ENCODE results near the gene THNSL1. TPM values are rescaled to one million over a fixed set of nuclear protein-coding genes. Genes with fewer than 3 reads are reported as not detected.

The THNSL1 gene
- total RNA-seq, 1 donor from 2014 or later: 2.0 TPM

DNA sequence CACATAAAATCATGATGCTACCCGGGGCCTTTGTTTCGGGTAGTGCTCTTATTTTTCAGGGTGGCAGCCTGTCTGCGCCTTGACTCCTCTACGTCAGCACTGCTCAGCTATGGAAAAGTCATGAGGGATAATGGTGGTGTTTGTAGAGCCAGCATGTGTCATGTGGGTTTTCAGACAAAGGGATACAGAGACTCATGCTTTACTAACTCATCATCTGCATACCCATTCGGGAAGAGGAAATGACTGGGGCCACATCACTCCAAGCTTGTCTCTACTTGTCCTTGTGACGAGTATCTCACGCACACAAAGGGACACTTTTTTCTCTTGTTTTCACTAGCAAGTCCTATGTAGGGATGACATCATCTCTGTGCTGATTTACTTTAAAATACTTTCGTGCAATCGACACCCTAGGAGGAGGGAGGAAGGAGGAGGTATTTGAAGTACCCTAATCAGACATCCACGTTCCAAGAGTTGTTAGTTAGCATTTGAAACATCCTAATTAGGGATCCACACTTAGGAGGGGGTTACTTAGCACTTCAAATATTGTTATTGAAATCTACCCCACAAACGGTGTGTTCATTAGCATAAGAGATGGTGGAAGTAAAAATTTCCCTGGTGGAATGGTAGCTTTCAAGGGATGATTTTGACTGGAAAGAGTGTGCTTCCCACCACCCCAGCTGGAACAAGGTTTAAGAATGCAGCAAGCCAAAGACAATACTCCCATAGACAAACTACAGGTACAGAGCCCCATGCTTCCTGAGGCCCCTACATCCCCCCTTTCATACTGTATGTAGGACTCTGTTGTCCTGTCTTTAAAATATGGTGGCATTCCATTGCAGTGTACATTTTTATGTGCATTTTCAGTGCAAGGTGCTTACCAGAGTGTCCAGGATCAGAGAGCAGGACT, 52.0 kb downstream of the THNSL1 start:
- no peak for DNase-seq (ENCODE audit: extremely low spot score in 2 of 2)
- Histone ChIP-seq H3K4me3 (no peak overlapping the region), H3K36me3 (no peaks in the 10 kb centered on the region), H3K27ac (no peak overlapping the region), H3K9me3 (no peaks in the 10 kb centered on the region), H3K27me3 (no peaks in the 10 kb centered on the region), H3K4me1 (no peaks in the 10 kb centered on the region)
- intact Hi-C loops (cut with DNase I): no loop called here
- no peak for TF ChIP-seq CTCF (IDR thresholded peaks at IDR 0.05)
- TF ChIP-seq POLR2AphosphoS5 (IDR thresholded peaks at IDR 0.05; ENCODE audit: insufficient read depth in 1 of 2, low read depth in 1 of 2): peak in 1 of 2 donors; percentile 73
- TF ChIP-seq POLR2A (IDR thresholded peaks at IDR 0.05): no peak

DNA sequence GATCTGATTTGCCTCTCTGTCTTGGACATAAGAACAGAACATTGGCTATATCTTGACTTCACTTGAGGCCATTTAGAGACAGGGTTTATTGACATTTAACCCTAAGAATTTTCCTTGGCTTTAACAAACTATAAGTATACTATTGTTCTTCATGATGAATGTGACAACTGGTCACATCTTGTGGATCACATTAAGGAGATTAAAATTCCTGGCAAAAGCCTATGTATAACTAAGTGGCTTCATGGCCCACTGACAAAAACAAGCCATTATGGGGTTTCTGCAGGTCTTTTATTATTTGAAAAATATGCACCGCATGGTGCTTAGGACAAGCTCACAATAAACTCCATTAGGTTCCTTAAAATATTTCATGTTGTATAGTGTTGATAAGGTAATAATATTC, 54.8 kb downstream of the THNSL1 start:
- Histone ChIP-seq H3K4me1 (no peaks in the 10 kb centered on the region), H3K4me3 (no peak overlapping the region), H3K36me3 (no peaks in the 10 kb centered on the region), H3K27ac (no peak overlapping the region), H3K27me3 (no peaks in the 10 kb centered on the region), H3K9me3 (no peaks in the 10 kb centered on the region)
- no peak for DNase-seq (ENCODE audit: extremely low spot score in 2 of 2)
- TF ChIP-seq POLR2AphosphoS5 (IDR thresholded peaks at IDR 0.05; ENCODE audit: insufficient read depth in 1 of 2, low read depth in 1 of 2): no peak
- TF ChIP-seq CTCF (IDR thresholded peaks at IDR 0.05): no peak
- no peak for TF ChIP-seq POLR2A (IDR thresholded peaks at IDR 0.05)
- intact Hi-C loops (cut with DNase I): no loop called here

DNA sequence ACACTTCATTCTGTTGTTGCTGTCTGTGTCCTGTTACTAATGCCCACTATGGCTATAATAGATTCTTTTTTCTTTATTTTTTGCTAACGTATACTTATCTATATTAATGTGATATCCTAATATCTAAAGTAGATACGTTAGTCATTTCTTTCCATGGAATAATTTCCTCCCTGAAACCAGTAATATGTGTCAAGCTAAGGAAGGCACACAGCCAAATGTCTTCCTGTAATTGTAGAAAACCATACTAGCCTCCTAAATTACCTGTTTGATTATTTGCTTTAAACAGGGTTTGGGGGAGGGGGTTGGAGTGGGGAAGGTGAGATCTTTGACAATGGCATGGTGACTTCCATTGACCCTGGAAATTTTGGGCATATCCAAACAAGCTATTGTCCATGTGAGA, 56.4 kb downstream of the THNSL1 start:
- intact Hi-C loops (cut with DNase I): no loop called here
- H3K27ac ChIP-seq: no peak overlapping the region
- H3K9me3 ChIP-seq: no peaks in the 10 kb centered on the region
- TF ChIP-seq POLR2A (IDR thresholded peaks at IDR 0.05) (no peak), CTCF (IDR thresholded peaks at IDR 0.05) (no peak), POLR2AphosphoS5 (IDR thresholded peaks at IDR 0.05; ENCODE audit: insufficient read depth in 1 of 2, low read depth in 1 of 2) (no peak)
- no peaks in the 10 kb centered on the region for H3K36me3 ChIP-seq
- no peak overlapping the region for H3K4me3 ChIP-seq
- DNase-seq (ENCODE audit: extremely low spot score in 2 of 2): no peak
- no peaks in the 10 kb centered on the region for H3K4me1 ChIP-seq
- no peaks in the 10 kb centered on the region for H3K27me3 ChIP-seq

GRCh38 chr10:25075825-25076224, 59.4 kb downstream of the THNSL1 start:
- H3K36me3 ChIP-seq: no peaks in the 10 kb centered on the region
- H3K4me3 ChIP-seq: no peak overlapping the region
- no peaks in the 10 kb centered on the region for H3K4me1 ChIP-seq
- TF ChIP-seq CTCF (IDR thresholded peaks at IDR 0.05) (no peak), POLR2AphosphoS5 (IDR thresholded peaks at IDR 0.05; ENCODE audit: insufficient read depth in 1 of 2, low read depth in 1 of 2) (no peak), POLR2A (IDR thresholded peaks at IDR 0.05) (no peak)
- DNase-seq (ENCODE audit: extremely low spot score in 2 of 2): no peak
- intact Hi-C loops (cut with DNase I): loop anchor here (5.0 kb wide), 1 partner anchor 339 kb away; no protein-coding TSS in a partner anchor
- no peak overlapping the region for H3K27ac ChIP-seq
- no peaks in the 10 kb centered on the region for H3K9me3 ChIP-seq
- no peaks in the 10 kb centered on the region for H3K27me3 ChIP-seq

Other genes starting within 250 kb of the THNSL1 start
- gene PRTFDC1, start 64.0 kb upstream of the THNSL1 start, total RNA-seq: 7.6 TPM
- not detected for gene ENKUR, start 454 bp upstream of the THNSL1 start, total RNA-seq
- gene GPR158, start 158.4 kb downstream of the THNSL1 start, total RNA-seq: 0.49 TPM

Measured in vagina (tissue), 2 donors.